WTC11 (cell line): ENCODE data around the gene ZNF521. TPM values are rescaled to one million over a fixed set of nuclear protein-coding genes. Genes with fewer than 3 reads are reported as not detected.

Experiments used
- ATAC-seq: fragments of 200-7000 bp; cut with Tn5 transposase; 2 replicates; pipeline ENCODE4 v1.10.0; 2021; ENCODE audit warnings: mild to moderate bottlenecking, moderate library complexity
- CTCF ChIA-PET: fragments of 300-600 bp; sonication (Branson Sonifier 250); formaldehyde crosslinking; loops from one replicate; lab custom pipeline; 2021; ENCODE audit warnings: antibody characterized with exemption; lab: Charles Lee
- POLR2A ChIA-PET: fragments of 350-600 bp; sonication (Branson Sonifier 250); formaldehyde crosslinking; loops from one replicate; lab custom pipeline; 2021; ENCODE audit warnings: antibody characterized with exemption; lab: Charles Lee
- DNase-seq: peaks from one replicate; pipeline ENCODE4 v3.0.0; 2021; ENCODE audit warnings: low spot score
- H3K27ac Mint-ChIP-seq: 2 replicates; pipeline ENCODE4 v1.8.0; 2021; ENCODE audit warnings: mixed read lengths
- H3K27me3 Mint-ChIP-seq: 2 replicates; pipeline ENCODE4 v1.8.0; 2021; ENCODE audit warnings: low read depth, mild to moderate bottlenecking, moderate library complexity, mixed read lengths
- H3K36me3 Mint-ChIP-seq: 2 replicates; pipeline ENCODE4 v1.8.0; 2021; ENCODE audit warnings: mixed read lengths
- H3K4me1 Mint-ChIP-seq: 2 replicates; pipeline ENCODE4 v1.8.0; 2022; ENCODE audit warnings: mixed read lengths
- H3K4me3 Mint-ChIP-seq: 2 replicates; pipeline ENCODE4 v1.8.0; 2021; ENCODE audit warnings: mild to moderate bottlenecking, moderate library complexity, mixed read lengths
- H3K9me3 Mint-ChIP-seq: 2 replicates; pipeline ENCODE4 v1.8.0; 2021; ENCODE audit warnings: mixed read lengths
- CREM ChIP-seq: sonication (generic); formaldehyde crosslinking; IDR thresholded peaks from 2 replicates; pipeline ENCODE4 v1.8.1; 2022; ENCODE audit warnings: mild to moderate bottlenecking, missing genetic modification reagents, moderate library complexity
- E2F1 ChIP-seq: sonication (generic); formaldehyde crosslinking; IDR thresholded peaks from 2 replicates; pipeline ENCODE4 v1.8.0; 2022; ENCODE audit warnings: mild to moderate bottlenecking, missing genetic modification reagents
- GRHL2 ChIP-seq: fragments of 250-450 bp; sonication (Bioruptor Pico); IDR thresholded peaks from 2 replicates; pipeline ENCODE4 v1.8.0; 2022; ENCODE audit warnings: mild to moderate bottlenecking, moderate library complexity; ENCODE audit not compliant: insufficient replicate concordance, severe bottlenecking
- GTF2I ChIP-seq: fragments of 250-450 bp; sonication (Bioruptor Pico); conservative IDR thresholded peaks from 2 replicates; pipeline ENCODE4 v1.4.0; 2021; ENCODE audit warnings: mild to moderate bottlenecking
- JAZF1 ChIP-seq: fragments of 250-450 bp; sonication (Bioruptor Pico); IDR thresholded peaks from 2 replicates; pipeline ENCODE4 v1.9.0; 2021; ENCODE audit warnings: moderate library complexity, mild to moderate bottlenecking, inconsistent platforms
- KAT7 ChIP-seq: sonication (generic); formaldehyde crosslinking; IDR thresholded peaks from 2 replicates; pipeline ENCODE4 v1.8.1; 2023; ENCODE audit warnings: missing genetic modification reagents, mild to moderate bottlenecking, borderline replicate concordance
- MYBL2 ChIP-seq: sonication (generic); formaldehyde crosslinking; IDR thresholded peaks from 2 replicates; pipeline ENCODE4 v1.8.1; 2023; ENCODE audit warnings: mild to moderate bottlenecking, moderate library complexity, missing genetic modification reagents
- NFATC4 ChIP-seq: fragments of 250-450 bp; sonication (Bioruptor Pico); IDR thresholded peaks from 2 replicates; pipeline ENCODE4 v1.9.0; 2021; ENCODE audit warnings: mild to moderate bottlenecking
- NFYB ChIP-seq: sonication (generic); formaldehyde crosslinking; conservative IDR thresholded peaks from 2 replicates; pipeline ENCODE4 v1.8.0; 2022; ENCODE audit warnings: low read depth, missing genetic modification reagents
- NR1H2 ChIP-seq: sonication (generic); formaldehyde crosslinking; IDR thresholded peaks from 2 replicates; pipeline ENCODE4 v1.9.0; 2021; ENCODE audit warnings: mild to moderate bottlenecking, moderate library complexity, missing genetic modification reagents
- PRRX2 ChIP-seq: fragments of 250-450 bp; sonication (Bioruptor Pico); IDR thresholded peaks from 2 replicates; pipeline ENCODE4 v1.8.0; 2021; ENCODE audit warnings: mild to moderate bottlenecking
- TEAD1 ChIP-seq: sonication (generic); formaldehyde crosslinking; IDR thresholded peaks from 2 replicates; pipeline ENCODE4 v1.8.0; 2022; ENCODE audit warnings: mild to moderate bottlenecking, missing genetic modification reagents
- ZNF138 ChIP-seq: sonication (generic); formaldehyde crosslinking; conservative IDR thresholded peaks from 2 replicates; pipeline ENCODE4 v1.8.1; 2022; ENCODE audit warnings: mild to moderate bottlenecking, moderate library complexity, missing genetic modification reagents
- ZNF219 ChIP-seq: sonication (generic); formaldehyde crosslinking; IDR thresholded peaks from 2 replicates; pipeline ENCODE4 v1.8.0; 2023; ENCODE audit warnings: missing genetic modification reagents, mild to moderate bottlenecking, borderline replicate concordance
- ZNF232 ChIP-seq: sonication (generic); formaldehyde crosslinking; IDR thresholded peaks from 2 replicates; pipeline ENCODE4 v1.8.0; 2022; ENCODE audit warnings: mild to moderate bottlenecking, missing genetic modification reagents
- ZNF512 ChIP-seq: sonication (generic); formaldehyde crosslinking; IDR thresholded peaks from 2 replicates; pipeline ENCODE4 v1.8.1; 2022; ENCODE audit warnings: missing genetic modification reagents, borderline replicate concordance
- total RNA-seq: library from RNA; stranded (reverse); gene quantifications from 3 replicates; pipeline ENCODE4 v1.2.3, GENCODE V29; 2021
- TF ChIP-seq, protein P1 (sequence below): sonication (generic); formaldehyde crosslinking; IDR thresholded peaks from 2 replicates; pipeline ENCODE4 v1.8.1; 2023; ENCODE audit warnings: mild to moderate bottlenecking, missing genetic modification reagents, moderate library complexity
- TF ChIP-seq, protein P2 (sequence below): sonication (generic); formaldehyde crosslinking; IDR thresholded peaks from 2 replicates; pipeline ENCODE4 v1.8.1; 2023; ENCODE audit warnings: mild to moderate bottlenecking, moderate library complexity, missing genetic modification reagents
- TF ChIP-seq, protein P3 (sequence below): fragments of 250-450 bp; sonication (Bioruptor Pico); IDR thresholded peaks from 2 replicates; pipeline ENCODE4 v2.1.2; 2022; ENCODE audit warnings: mild to moderate bottlenecking, moderate library complexity
- TF ChIP-seq, protein P4 (sequence below): sonication (generic); formaldehyde crosslinking; IDR thresholded peaks from 2 replicates; pipeline ENCODE4 v1.8.1; 2023; ENCODE audit warnings: mild to moderate bottlenecking, missing genetic modification reagents, moderate library complexity
- TF ChIP-seq, protein P5 (sequence below): sonication (generic); formaldehyde crosslinking; IDR thresholded peaks from 2 replicates; pipeline ENCODE4 v1.8.0; 2023; ENCODE audit warnings: missing genetic modification reagents, mild to moderate bottlenecking, borderline replicate concordance
- TF ChIP-seq, protein P6 (sequence below): sonication (generic); formaldehyde crosslinking; IDR thresholded peaks from 2 replicates; pipeline ENCODE4 v1.8.1; 2023; ENCODE audit warnings: mild to moderate bottlenecking, missing genetic modification reagents

ZNF521 gene
- total RNA-seq, 1 experiment from 2014 or later: 15.3 TPM

- TF ChIP-seq, protein P1, sequence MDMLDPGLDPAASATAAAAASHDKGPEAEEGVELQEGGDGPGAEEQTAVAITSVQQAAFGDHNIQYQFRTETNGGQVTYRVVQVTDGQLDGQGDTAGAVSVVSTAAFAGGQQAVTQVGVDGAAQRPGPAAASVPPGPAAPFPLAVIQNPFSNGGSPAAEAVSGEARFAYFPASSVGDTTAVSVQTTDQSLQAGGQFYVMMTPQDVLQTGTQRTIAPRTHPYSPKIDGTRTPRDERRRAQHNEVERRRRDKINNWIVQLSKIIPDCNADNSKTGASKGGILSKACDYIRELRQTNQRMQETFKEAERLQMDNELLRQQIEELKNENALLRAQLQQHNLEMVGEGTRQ (CRISPR knock-in tag): no peak
- TF ChIP-seq, protein P2, sequence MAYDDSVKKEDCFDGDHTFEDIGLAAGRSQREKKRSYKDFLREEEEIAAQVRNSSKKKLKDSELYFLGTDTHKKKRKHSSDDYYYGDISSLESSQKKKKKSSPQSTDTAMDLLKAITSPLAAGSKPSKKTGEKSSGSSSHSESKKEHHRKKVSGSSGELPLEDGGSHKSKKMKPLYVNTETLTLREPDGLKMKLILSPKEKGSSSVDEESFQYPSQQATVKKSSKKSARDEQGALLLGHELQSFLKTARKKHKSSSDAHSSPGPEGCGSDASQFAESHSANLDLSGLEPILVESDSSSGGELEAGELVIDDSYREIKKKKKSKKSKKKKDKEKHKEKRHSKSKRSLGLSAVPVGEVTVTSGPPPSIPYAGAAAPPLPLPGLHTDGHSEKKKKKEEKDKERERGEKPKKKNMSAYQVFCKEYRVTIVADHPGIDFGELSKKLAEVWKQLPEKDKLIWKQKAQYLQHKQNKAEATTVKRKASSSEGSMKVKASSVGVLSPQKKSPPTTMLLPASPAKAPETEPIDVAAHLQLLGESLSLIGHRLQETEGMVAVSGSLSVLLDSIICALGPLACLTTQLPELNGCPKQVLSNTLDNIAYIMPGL (CRISPR knock-in tag): no peak
- no peak for TF ChIP-seq ZNF512
- TF ChIP-seq GRHL2: no peak
- TF ChIP-seq KAT7 (CRISPR knock-in tag): no peak
- TF ChIP-seq, protein P3, sequence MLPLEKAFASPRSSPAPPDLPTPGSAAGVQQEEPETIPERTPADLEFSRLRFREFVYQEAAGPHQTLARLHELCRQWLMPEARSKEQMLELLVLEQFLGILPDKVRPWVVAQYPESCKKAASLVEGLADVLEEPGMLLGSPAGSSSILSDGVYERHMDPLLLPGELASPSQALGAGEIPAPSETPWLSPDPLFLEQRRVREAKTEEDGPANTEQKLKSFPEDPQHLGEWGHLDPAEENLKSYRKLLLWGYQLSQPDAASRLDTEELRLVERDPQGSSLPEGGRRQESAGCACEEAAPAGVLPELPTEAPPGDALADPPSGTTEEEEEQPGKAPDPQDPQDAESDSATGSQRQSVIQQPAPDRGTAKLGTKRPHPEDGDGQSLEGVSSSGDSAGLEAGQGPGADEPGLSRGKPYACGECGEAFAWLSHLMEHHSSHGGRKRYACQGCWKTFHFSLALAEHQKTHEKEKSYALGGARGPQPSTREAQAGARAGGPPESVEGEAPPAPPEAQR (CRISPR knock-in tag): no peak
- TF ChIP-seq CREM (CRISPR knock-in tag): no peak
- TF ChIP-seq, all 79 proteins: peak for 0
- Mint-ChIP-seq H3K4me1 (no peaks in the 10 kb centered on the region; the same call in 1 of the 2 replicates), H3K36me3 (no peaks in the 10 kb centered on the region), H3K4me3 (no peak overlapping the region), H3K27me3 (no peaks in the 10 kb centered on the region), H3K27ac (no peak overlapping the region), H3K9me3 (no peaks in the 10 kb centered on the region)
- CTCF ChIA-PET: no interaction called here
- DNase-seq: no peak
- POLR2A ChIA-PET: no interaction called here
- ATAC-seq: no peak
Measured at GRCh38 chr18:25236736-25237135, 115.2 kb downstream of the ZNF521 start.

GRCh38 chr18:25235401-25236042 lies 116.4 kb downstream of the ZNF521 start:
- no peak for ATAC-seq
- H3K27me3 Mint-ChIP-seq: no peaks in the 10 kb centered on the region
- no peak for DNase-seq
- H3K4me3 Mint-ChIP-seq: no peak overlapping the region
- no peaks in the 10 kb centered on the region for H3K9me3 Mint-ChIP-seq
- H3K4me1 Mint-ChIP-seq: peaks cover 11% of the 10 kb centered on the region
- POLR2A ChIA-PET: no interaction called here
- CTCF ChIA-PET: interaction anchor here (0.6 kb wide), 1 partner anchor 175 kb away, joined by 3 read pairs; no protein-coding TSS in a partner anchor
- H3K27ac Mint-ChIP-seq: no peak overlapping the region
- no peaks in the 10 kb centered on the region for H3K36me3 Mint-ChIP-seq
- TF ChIP-seq MYBL2 (CRISPR knock-in tag) (no peak), JAZF1 (CRISPR knock-in tag) (no peak), GTF2I (CRISPR knock-in tag) (no peak), NR1H2 (CRISPR knock-in tag) (no peak), NFATC4 (no peak), PRRX2 (CRISPR knock-in tag) (no peak), ZNF219 (CRISPR knock-in tag) (no peak), ZNF232 (CRISPR knock-in tag) (no peak), E2F1 (CRISPR knock-in tag) (no peak), NFYB (no peak), TEAD1 (CRISPR knock-in tag) (no peak), ZNF138 (CRISPR knock-in tag) (no peak)
- TF ChIP-seq, protein P4, sequence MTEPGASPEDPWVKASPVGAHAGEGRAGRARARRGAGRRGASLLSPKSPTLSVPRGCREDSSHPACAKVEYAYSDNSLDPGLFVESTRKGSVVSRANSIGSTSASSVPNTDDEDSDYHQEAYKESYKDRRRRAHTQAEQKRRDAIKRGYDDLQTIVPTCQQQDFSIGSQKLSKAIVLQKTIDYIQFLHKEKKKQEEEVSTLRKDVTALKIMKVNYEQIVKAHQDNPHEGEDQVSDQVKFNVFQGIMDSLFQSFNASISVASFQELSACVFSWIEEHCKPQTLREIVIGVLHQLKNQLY (CRISPR knock-in tag): no peak
- TF ChIP-seq, protein P5, sequence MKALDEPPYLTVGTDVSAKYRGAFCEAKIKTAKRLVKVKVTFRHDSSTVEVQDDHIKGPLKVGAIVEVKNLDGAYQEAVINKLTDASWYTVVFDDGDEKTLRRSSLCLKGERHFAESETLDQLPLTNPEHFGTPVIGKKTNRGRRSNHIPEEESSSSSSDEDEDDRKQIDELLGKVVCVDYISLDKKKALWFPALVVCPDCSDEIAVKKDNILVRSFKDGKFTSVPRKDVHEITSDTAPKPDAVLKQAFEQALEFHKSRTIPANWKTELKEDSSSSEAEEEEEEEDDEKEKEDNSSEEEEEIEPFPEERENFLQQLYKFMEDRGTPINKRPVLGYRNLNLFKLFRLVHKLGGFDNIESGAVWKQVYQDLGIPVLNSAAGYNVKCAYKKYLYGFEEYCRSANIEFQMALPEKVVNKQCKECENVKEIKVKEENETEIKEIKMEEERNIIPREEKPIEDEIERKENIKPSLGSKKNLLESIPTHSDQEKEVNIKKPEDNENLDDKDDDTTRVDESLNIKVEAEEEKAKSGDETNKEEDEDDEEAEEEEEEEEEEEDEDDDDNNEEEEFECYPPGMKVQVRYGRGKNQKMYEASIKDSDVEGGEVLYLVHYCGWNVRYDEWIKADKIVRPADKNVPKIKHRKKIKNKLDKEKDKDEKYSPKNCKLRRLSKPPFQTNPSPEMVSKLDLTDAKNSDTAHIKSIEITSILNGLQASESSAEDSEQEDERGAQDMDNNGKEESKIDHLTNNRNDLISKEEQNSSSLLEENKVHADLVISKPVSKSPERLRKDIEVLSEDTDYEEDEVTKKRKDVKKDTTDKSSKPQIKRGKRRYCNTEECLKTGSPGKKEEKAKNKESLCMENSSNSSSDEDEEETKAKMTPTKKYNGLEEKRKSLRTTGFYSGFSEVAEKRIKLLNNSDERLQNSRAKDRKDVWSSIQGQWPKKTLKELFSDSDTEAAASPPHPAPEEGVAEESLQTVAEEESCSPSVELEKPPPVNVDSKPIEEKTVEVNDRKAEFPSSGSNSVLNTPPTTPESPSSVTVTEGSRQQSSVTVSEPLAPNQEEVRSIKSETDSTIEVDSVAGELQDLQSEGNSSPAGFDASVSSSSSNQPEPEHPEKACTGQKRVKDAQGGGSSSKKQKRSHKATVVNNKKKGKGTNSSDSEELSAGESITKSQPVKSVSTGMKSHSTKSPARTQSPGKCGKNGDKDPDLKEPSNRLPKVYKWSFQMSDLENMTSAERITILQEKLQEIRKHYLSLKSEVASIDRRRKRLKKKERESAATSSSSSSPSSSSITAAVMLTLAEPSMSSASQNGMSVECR (CRISPR knock-in tag): no peak
- TF ChIP-seq, protein P6, sequence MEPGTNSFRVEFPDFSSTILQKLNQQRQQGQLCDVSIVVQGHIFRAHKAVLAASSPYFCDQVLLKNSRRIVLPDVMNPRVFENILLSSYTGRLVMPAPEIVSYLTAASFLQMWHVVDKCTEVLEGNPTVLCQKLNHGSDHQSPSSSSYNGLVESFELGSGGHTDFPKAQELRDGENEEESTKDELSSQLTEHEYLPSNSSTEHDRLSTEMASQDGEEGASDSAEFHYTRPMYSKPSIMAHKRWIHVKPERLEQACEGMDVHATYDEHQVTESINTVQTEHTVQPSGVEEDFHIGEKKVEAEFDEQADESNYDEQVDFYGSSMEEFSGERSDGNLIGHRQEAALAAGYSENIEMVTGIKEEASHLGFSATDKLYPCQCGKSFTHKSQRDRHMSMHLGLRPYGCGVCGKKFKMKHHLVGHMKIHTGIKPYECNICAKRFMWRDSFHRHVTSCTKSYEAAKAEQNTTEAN (CRISPR knock-in tag): no peak
